Transverse colon (tissue), 3 donors: ENCODE results near the gene SLC3A2.

Experiments used
- EP300 ChIP-seq: sonication (generic); formaldehyde crosslinking; IDR thresholded peaks from one replicate; pipeline ENCODE4 v1.6.1; 2017; ENCODE audit warnings: antibody characterized with exemption, low read depth
- POLR2A ChIP-seq: fragments of 450-650 bp; IDR thresholded peaks from one replicate; pipeline ENCODE4 v1.6.1; 2016; ENCODE audit warnings: antibody characterized with exemption, mild to moderate bottlenecking, moderate library complexity
- TF ChIP-seq, protein P1 (sequence below), 5 experiments: fragments of 200-600 bp in 3 of 5; fragments of 450-650 bp in 2 of 5; sonication (generic) in 3 of 5; IDR thresholded peaks; 1 replicate in 2 of 5; 2 replicates in 3 of 5; pipeline ENCODE4 v1.5.1; 2016 to 2017; ENCODE audit warnings: antibody characterized with exemption in 5 of 5, inconsistent platforms in 3 of 5, mild to moderate bottlenecking in 2 of 5, moderate library complexity in 1 of 5

DNA sequence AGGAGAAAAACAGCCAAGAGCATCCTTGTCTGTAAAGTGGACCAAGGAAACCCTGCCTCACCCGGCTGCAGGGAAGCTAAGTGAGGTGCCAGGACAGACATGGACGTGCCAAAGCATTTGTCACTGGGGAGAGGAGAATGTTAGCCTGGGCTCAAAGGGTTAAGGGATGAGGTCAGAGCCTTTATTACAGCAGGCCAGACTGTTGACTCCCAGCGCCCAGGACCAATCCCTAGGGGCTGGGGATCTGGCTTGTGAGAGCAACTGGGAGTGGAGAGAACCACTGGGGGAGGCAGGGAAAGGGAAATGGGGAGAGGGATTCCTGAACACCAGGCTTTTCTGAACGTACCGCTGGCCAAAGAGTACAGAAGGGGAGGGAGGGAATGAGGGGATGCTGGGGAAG lies 37.8 kb downstream of the SLC3A2 start:
- TF ChIP-seq, protein P1, sequence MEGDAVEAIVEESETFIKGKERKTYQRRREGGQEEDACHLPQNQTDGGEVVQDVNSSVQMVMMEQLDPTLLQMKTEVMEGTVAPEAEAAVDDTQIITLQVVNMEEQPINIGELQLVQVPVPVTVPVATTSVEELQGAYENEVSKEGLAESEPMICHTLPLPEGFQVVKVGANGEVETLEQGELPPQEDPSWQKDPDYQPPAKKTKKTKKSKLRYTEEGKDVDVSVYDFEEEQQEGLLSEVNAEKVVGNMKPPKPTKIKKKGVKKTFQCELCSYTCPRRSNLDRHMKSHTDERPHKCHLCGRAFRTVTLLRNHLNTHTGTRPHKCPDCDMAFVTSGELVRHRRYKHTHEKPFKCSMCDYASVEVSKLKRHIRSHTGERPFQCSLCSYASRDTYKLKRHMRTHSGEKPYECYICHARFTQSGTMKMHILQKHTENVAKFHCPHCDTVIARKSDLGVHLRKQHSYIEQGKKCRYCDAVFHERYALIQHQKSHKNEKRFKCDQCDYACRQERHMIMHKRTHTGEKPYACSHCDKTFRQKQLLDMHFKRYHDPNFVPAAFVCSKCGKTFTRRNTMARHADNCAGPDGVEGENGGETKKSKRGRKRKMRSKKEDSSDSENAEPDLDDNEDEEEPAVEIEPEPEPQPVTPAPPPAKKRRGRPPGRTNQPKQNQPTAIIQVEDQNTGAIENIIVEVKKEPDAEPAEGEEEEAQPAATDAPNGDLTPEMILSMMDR (IDR thresholded peaks at IDR 0.05) = no peak
- TF ChIP-seq POLR2A = no peak
- TF ChIP-seq EP300 = no peak
